Chondrocyte (in vitro differentiated cells): ENCODE results near the gene MRM2. TPM values are rescaled to one million over a fixed set of nuclear protein-coding genes. Genes with fewer than 3 reads are reported as not detected.

Source experiments
- DNase-seq: peaks from one replicate; pipeline ENCODE4 v3.0.0; 2021; ENCODE audit warnings: mixed read lengths, low spot score
- H3K27ac Mint-ChIP-seq: one replicate; pipeline ENCODE4 v1.8.0; 2021; ENCODE audit warnings: mild to moderate bottlenecking, moderate library complexity, mixed read lengths; ENCODE audit not compliant: unreplicated experiment
- H3K27me3 Mint-ChIP-seq: 2 replicates; pipeline ENCODE4 v1.8.0; 2021; ENCODE audit warnings: low read depth, mixed read lengths
- H3K36me3 Mint-ChIP-seq: 2 replicates; pipeline ENCODE4 v1.8.0; 2021; ENCODE audit warnings: low read depth, mixed read lengths
- H3K4me1 Mint-ChIP-seq: 2 replicates; pipeline ENCODE4 v1.8.0; 2021; ENCODE audit warnings: low read depth, mild to moderate bottlenecking, mixed read lengths
- H3K4me3 Mint-ChIP-seq: one replicate; pipeline ENCODE4 v1.8.0; 2021; ENCODE audit warnings: mild to moderate bottlenecking, moderate library complexity, mixed read lengths; ENCODE audit not compliant: unreplicated experiment
- H3K9me3 Mint-ChIP-seq: 2 replicates; pipeline ENCODE4 v1.8.0; 2021; ENCODE audit warnings: low read depth, mixed read lengths
- CTCF ChIP-seq: fragments of 200-600 bp; sonication (generic); IDR thresholded peaks from 2 replicates; pipeline ENCODE4 v1.5.0; 2021; ENCODE audit warnings: antibody characterized with exemption, mild to moderate bottlenecking, moderate library complexity
- total RNA-seq: library from RNA; stranded (reverse); gene quantifications from 3 replicates; pipeline ENCODE4 v1.2.1, GENCODE V29; 2021

Gene MRM2
- total RNA-seq, 1 donor from 2014 or later = 17.8 TPM

- no peak for DNase-seq
- no peaks in the 10 kb centered on the region for H3K27me3 Mint-ChIP-seq
- H3K36me3 Mint-ChIP-seq = peaks cover 14% of the 10 kb centered on the region
- H3K27ac Mint-ChIP-seq = no peak overlapping the region
- H3K9me3 Mint-ChIP-seq = peaks cover 6% of the 10 kb centered on the region
- no peak for TF ChIP-seq CTCF
- H3K4me3 Mint-ChIP-seq = no peak overlapping the region
- H3K4me1 Mint-ChIP-seq = no peaks in the 10 kb centered on the region
Observed at GRCh38 chr7:2198760-2199159, 43.2 kb downstream of the MRM2 start.

- H3K36me3 Mint-ChIP-seq = peaks cover 14% of the 10 kb centered on the region
- H3K27me3 Mint-ChIP-seq = no peaks in the 10 kb centered on the region
- no peak for DNase-seq
- H3K4me3 Mint-ChIP-seq = no peak overlapping the region
- H3K4me1 Mint-ChIP-seq = no peaks in the 10 kb centered on the region
- no peak overlapping the region for H3K27ac Mint-ChIP-seq
- H3K9me3 Mint-ChIP-seq = peaks cover 6% of the 10 kb centered on the region
- TF ChIP-seq CTCF = no peak
Observed at GRCh38 chr7:2198206-2198605, 43.8 kb downstream of the MRM2 start.

GRCh38 chr7:2197436-2198155, 44.4 kb downstream of the MRM2 start:
- DNase-seq = no peak
- TF ChIP-seq CTCF = no peak
- no peaks in the 10 kb centered on the region for H3K4me1 Mint-ChIP-seq
- peaks cover 14% of the 10 kb centered on the region for H3K36me3 Mint-ChIP-seq
- no peak overlapping the region for H3K4me3 Mint-ChIP-seq
- peaks cover 6% of the 10 kb centered on the region for H3K9me3 Mint-ChIP-seq
- no peaks in the 10 kb centered on the region for H3K27me3 Mint-ChIP-seq
- no peak overlapping the region for H3K27ac Mint-ChIP-seq

GRCh38 chr7:2196381-2197378, 45.3 kb downstream of the MRM2 start:
- Mint-ChIP-seq H3K36me3 (peaks cover 15% of the 10 kb centered on the region), H3K9me3 (peaks cover 6% of the 10 kb centered on the region), H3K4me3 (no peak overlapping the region), H3K4me1 (no peaks in the 10 kb centered on the region), H3K27ac (no peak overlapping the region), H3K27me3 (no peaks in the 10 kb centered on the region)
- TF ChIP-seq CTCF = no peak
- DNase-seq = no peak
